Smooth muscle cell (in vitro differentiated cells): ENCODE results near the gene DEF6. TPM values are rescaled to one million over a fixed set of nuclear protein-coding genes. Genes with fewer than 3 reads are reported as not detected.

Experiments used
- DNase-seq: peaks from one replicate; lab custom pipeline; 2025; ENCODE audit not compliant: unreplicated experiment; lab: John Stamatoyannopoulos, UW
- H2AFZ ChIP-seq: fragments of 200-600 bp; sonication (generic); 2 replicates; pipeline ENCODE4 v1.6.0; 2016; ENCODE audit warnings: antibody characterized with exemption, low read depth, mild to moderate bottlenecking
- H3F3A ChIP-seq: fragments of 200-600 bp; sonication (generic); 2 replicates; pipeline ENCODE4 v1.6.0; 2017; ENCODE audit warnings: antibody characterized with exemption, low read depth
- H3K27ac ChIP-seq: fragments of 200-600 bp; sonication (generic); 2 replicates; pipeline ENCODE4 v1.5.1; 2016; ENCODE audit warnings: low read depth, mild to moderate bottlenecking
- H3K27me3 ChIP-seq: fragments of 200-600 bp; sonication (generic); 2 replicates; pipeline ENCODE4 v1.6.1; 2016; ENCODE audit warnings: low read depth, mild to moderate bottlenecking
- H3K36me3 ChIP-seq: fragments of 200-600 bp; sonication (generic); 2 replicates; pipeline ENCODE4 v1.5.1; 2016; ENCODE audit warnings: low read depth
- H3K4me1 ChIP-seq: fragments of 200-600 bp; sonication (generic); 2 replicates; pipeline ENCODE4 v1.5.1; 2016; ENCODE audit warnings: low read depth
- H3K4me2 ChIP-seq: fragments of 200-600 bp; sonication (generic); 2 replicates; pipeline ENCODE4 v1.6.0; 2016; ENCODE audit warnings: mild to moderate bottlenecking
- H3K4me3 ChIP-seq: fragments of 200-600 bp; sonication (generic); 2 replicates; pipeline ENCODE4 v1.5.1; 2016; ENCODE audit warnings: mild to moderate bottlenecking
- H3K79me2 ChIP-seq: fragments of 200-600 bp; sonication (generic); 2 replicates; pipeline ENCODE4 v1.6.0; 2016; ENCODE audit warnings: low read depth, mild to moderate bottlenecking
- H3K9ac ChIP-seq: fragments of 200-600 bp; sonication (generic); 2 replicates; pipeline ENCODE4 v1.6.0; 2016; ENCODE audit warnings: low read depth
- H3K9me3 ChIP-seq: fragments of 200-600 bp; sonication (generic); replicated peaks from 2 replicates; pipeline ENCODE4 v1.5.1; 2016; ENCODE audit warnings: low read depth
- H4K20me1 ChIP-seq: fragments of 200-600 bp; sonication (generic); 2 replicates; pipeline ENCODE4 v1.6.0; 2016; ENCODE audit warnings: low read depth
- WGBS: methylation state at CpG from one replicate; pipeline ENCODE4 v1.1.7; 2016; ENCODE audit warnings: low lambda C conversion rate; 5-methylcytosine and 5-hydroxymethylcytosine counted together
- polyA plus RNA-seq: library from polyadenylated mRNA; unstranded; fragments of >200 nt; fragmentation: Nextera tagmentation; extraction: Ambion mirVana; gene quantifications from 2 replicates; pipeline ENCODE4 v1.2.1, GENCODE V29; 2016
- total RNA-seq: library from RNA; depleted of rRNA; stranded (reverse); fragments of >200 nt; gene quantifications from 2 replicates; pipeline ENCODE4 v1.2.3, GENCODE V29; 2014
- TF ChIP-seq, protein P1 (sequence below): fragments of 200-600 bp; sonication (generic); IDR thresholded peaks from 2 replicates; pipeline ENCODE4 v1.5.1; 2017; ENCODE audit warnings: borderline replicate concordance, mild to moderate bottlenecking, antibody characterized with exemption; ENCODE audit not compliant: insufficient read depth, poor library complexity, severe bottlenecking

Gene DEF6
- total and polyA plus RNA-seq, 2 experiments from 2014 or later = 2.8 to 3.6 TPM

DNA sequence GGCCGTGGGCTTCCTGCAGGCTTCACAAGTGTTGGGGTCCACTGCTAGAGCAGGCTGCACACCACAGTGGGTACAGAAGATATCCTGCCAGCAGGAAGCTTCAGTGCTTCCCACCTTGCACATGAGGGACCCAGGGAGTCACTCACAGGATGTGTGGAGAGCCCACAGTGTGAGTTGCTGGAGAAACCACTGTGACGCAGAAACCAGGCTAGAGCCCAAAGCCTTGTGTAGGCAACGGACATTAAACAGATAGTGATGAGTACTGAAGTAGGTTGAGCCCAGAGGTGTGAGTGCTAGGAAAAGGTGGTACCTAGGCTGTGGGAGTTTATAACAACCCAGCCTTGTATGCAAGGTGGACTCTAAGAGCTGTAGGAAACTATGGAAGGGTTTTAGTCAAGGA is 18.9 kb upstream of the DEF6 start:
- H3K27me3 ChIP-seq = no peaks in the 10 kb centered on the region
- no peak overlapping the region for H2AFZ ChIP-seq
- H3K9ac ChIP-seq = no peak overlapping the region
- no peak overlapping the region for H3K4me3 ChIP-seq
- no peaks in the 10 kb centered on the region for H3K9me3 ChIP-seq
- H3F3A ChIP-seq = no peaks in the 10 kb centered on the region
- TF ChIP-seq, protein P1, sequence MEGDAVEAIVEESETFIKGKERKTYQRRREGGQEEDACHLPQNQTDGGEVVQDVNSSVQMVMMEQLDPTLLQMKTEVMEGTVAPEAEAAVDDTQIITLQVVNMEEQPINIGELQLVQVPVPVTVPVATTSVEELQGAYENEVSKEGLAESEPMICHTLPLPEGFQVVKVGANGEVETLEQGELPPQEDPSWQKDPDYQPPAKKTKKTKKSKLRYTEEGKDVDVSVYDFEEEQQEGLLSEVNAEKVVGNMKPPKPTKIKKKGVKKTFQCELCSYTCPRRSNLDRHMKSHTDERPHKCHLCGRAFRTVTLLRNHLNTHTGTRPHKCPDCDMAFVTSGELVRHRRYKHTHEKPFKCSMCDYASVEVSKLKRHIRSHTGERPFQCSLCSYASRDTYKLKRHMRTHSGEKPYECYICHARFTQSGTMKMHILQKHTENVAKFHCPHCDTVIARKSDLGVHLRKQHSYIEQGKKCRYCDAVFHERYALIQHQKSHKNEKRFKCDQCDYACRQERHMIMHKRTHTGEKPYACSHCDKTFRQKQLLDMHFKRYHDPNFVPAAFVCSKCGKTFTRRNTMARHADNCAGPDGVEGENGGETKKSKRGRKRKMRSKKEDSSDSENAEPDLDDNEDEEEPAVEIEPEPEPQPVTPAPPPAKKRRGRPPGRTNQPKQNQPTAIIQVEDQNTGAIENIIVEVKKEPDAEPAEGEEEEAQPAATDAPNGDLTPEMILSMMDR = no peak
- peaks cover 29% of the 10 kb centered on the region for H4K20me1 ChIP-seq
- 97% methylated on average over 3 of the region's 3 CpGs for WGBS
- H3K4me2 ChIP-seq = no peak overlapping the region
- H3K36me3 ChIP-seq = peaks cover 6% of the 10 kb centered on the region
- H3K27ac ChIP-seq = no peak overlapping the region
- DNase-seq = no peak
- no peaks in the 10 kb centered on the region for H3K4me1 ChIP-seq
- no peaks in the 10 kb centered on the region for H3K79me2 ChIP-seq

DNA sequence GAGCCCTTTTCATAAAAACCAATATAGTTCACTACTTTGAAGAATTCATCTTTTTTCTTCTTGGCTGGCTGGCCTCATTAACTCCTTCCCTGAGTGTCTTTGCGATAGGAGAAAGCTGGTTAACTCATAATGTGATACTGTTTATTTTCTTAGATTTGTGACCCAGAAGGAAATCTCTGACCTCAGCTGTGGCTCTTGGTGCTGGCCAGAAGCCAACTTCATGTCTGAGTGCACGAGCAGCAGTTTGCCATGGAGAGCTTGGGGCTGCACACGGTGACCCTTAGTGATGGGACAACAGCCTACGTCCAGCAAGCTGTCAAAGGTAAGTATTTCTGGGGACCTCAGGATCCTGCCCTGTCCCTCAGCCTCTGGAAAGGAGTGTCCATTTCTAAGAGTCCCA is 16.7 kb upstream of the DEF6 start:
- Histone ChIP-seq H3K27me3 (no peaks in the 10 kb centered on the region), H4K20me1 (peaks cover 11% of the 10 kb centered on the region), H3K4me3 (no peak overlapping the region), H3K4me2 (no peak overlapping the region), H3K36me3 (peaks cover 6% of the 10 kb centered on the region), H2AFZ (no peak overlapping the region), H3F3A (no peaks in the 10 kb centered on the region), H3K27ac (no peak overlapping the region), H3K9me3 (no peaks in the 10 kb centered on the region), H3K9ac (no peak overlapping the region), H3K79me2 (no peaks in the 10 kb centered on the region), H3K4me1 (no peaks in the 10 kb centered on the region)
- DNase-seq = no peak
- TF ChIP-seq, protein P1 = no peak
- 65% methylated on average over 4 of the region's 4 CpGs for WGBS

DNA sequence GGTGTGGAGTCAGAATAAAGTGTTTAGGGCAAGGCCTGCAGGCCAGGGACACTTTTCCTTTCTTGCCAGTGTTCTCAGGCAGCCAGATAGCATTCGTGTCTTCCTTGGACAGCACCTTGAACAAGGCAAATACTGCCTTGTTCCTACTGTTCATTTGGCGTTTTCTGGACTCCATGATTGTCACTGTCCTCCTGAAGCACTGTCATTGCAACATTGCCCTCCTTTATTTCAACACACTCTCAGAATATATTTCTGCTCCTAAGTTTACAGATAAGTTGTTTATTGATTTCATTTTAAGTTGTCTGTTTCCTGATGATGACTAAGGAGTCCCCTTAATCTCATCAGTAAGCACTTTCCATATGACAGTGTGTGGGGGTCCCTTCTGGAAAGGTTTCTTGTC is 15.1 kb upstream of the DEF6 start:
- no peaks in the 10 kb centered on the region for H3K79me2 ChIP-seq
- DNase-seq = no peak

DNA sequence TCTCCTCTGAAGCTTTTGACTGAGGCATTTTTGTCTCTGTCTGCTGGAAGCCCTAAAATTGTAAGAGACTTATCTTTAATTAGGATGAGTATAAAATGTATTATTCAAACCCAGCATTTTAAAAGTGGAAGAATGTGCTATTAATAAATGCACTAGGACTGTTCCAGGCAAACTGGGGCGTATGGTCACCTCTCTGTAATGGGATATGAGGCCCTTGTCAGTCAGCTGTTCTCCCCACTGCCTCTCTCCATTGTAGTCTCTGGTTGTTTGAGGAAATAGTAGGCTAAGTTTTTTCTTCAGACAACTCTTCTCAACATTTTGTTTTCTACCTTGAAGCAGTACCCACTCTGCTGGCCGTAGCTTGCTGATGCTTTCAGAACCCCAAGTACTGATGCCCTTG is 14.3 kb upstream of the DEF6 start:
- Histone ChIP-seq H2AFZ (no peak overlapping the region), H3K4me1 (no peaks in the 10 kb centered on the region), H3K4me3 (no peak overlapping the region), H3K36me3 (peaks cover 6% of the 10 kb centered on the region), H3K27ac (no peak overlapping the region), H3K9ac (no peak overlapping the region), H4K20me1 (peaks cover 3% of the 10 kb centered on the region), H3K79me2 (no peaks in the 10 kb centered on the region), H3K4me2 (no peak overlapping the region), H3K9me3 (no peaks in the 10 kb centered on the region), H3K27me3 (no peaks in the 10 kb centered on the region), H3F3A (no peaks in the 10 kb centered on the region)
- TF ChIP-seq, protein P1 = no peak
- WGBS = 68% methylated on average over 2 of the region's 2 CpGs
- DNase-seq = no peak

More for the DNA sequence above, 15.1 kb upstream of the DEF6 start:
- Histone ChIP-seq H3K4me1 (no peaks in the 10 kb centered on the region), H3F3A (no peaks in the 10 kb centered on the region), H4K20me1 (peaks cover 3% of the 10 kb centered on the region), H2AFZ (no peak overlapping the region), H3K36me3 (peaks cover 6% of the 10 kb centered on the region), H3K4me3 (no peak overlapping the region), H3K9me3 (no peaks in the 10 kb centered on the region), H3K9ac (no peak overlapping the region), H3K4me2 (no peak overlapping the region), H3K27ac (no peak overlapping the region), H3K27me3 (no peaks in the 10 kb centered on the region)
- WGBS = 95% methylated on average over 2 of the region's 2 CpGs
- TF ChIP-seq, protein P1 = no peak
